NT2/D1 (cell line): ENCODE data around the gene PRKCH.

Experiments used
- DNase-seq: peaks from one replicate; pipeline ENCODE4 v3.0.0-alpha.2; 2011; ENCODE audit warnings: low read depth, low spot score
- H3K27me3 ChIP-seq: 2 replicates; pipeline ENCODE4 v1.6.0; 2011; ENCODE audit warnings: mild to moderate bottlenecking; ENCODE audit not compliant: insufficient read length, insufficient read depth
- H3K36me3 ChIP-seq: 2 replicates; pipeline ENCODE4 v1.6.1; 2011; ENCODE audit warnings: mild to moderate bottlenecking, low read length, mixed read lengths; ENCODE audit not compliant: insufficient read depth, insufficient read length
- H3K4me1 ChIP-seq: 2 replicates; pipeline ENCODE4 v1.5.1; 2011; ENCODE audit not compliant: insufficient read depth, insufficient read length
- H3K4me3 ChIP-seq: 2 replicates; pipeline ENCODE4 v1.5.1; 2011; ENCODE audit warnings: low read depth; ENCODE audit not compliant: insufficient read length
- H3K9ac ChIP-seq: 2 replicates; pipeline ENCODE4 v1.6.0; 2011; ENCODE audit warnings: low read depth; ENCODE audit not compliant: insufficient read length
- H3K9me3 ChIP-seq: 2 replicates; pipeline ENCODE4 v1.5.1; 2011; ENCODE audit warnings: mild to moderate bottlenecking, low read length; ENCODE audit not compliant: insufficient read depth
- SUZ12 ChIP-seq: IDR thresholded peaks from 2 replicates; pipeline ENCODE4 v1.6.1; 2011; ENCODE audit not compliant: insufficient read length, insufficient read depth; ENCODE audit errors: extremely low read depth
- YY1 ChIP-seq: IDR thresholded peaks from 2 replicates; pipeline ENCODE4 v1.6.1; 2011; ENCODE audit not compliant: insufficient read length, insufficient read depth
- ZNF274 ChIP-seq: IDR thresholded peaks from 2 replicates; pipeline ENCODE4 v1.6.1; 2011; ENCODE audit warnings: mild to moderate bottlenecking, low read depth, low read length

The PRKCH gene

DNA sequence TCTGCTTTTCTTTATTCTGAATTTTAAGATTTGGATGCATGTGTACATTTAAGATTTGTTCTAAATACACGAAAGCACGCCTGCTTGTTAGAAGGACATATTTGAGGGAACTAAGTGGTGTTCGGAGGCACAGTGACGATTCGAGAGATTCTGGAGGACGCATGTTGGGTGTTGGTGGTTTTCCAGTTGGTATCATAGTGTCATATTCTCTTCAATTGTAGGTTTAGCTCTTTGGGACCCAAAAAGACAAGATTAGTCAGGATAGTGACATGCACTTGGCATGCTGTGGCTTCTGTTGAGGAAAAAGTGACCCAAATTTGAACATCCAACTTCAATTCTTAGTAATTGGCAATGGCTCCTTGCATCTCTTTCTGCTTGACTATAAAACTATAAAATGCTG lies 30.1 kb downstream of the PRKCH start:
- no peak for DNase-seq
- TF ChIP-seq SUZ12 (no peak), YY1 (no peak), ZNF274 (no peak)

DNA sequence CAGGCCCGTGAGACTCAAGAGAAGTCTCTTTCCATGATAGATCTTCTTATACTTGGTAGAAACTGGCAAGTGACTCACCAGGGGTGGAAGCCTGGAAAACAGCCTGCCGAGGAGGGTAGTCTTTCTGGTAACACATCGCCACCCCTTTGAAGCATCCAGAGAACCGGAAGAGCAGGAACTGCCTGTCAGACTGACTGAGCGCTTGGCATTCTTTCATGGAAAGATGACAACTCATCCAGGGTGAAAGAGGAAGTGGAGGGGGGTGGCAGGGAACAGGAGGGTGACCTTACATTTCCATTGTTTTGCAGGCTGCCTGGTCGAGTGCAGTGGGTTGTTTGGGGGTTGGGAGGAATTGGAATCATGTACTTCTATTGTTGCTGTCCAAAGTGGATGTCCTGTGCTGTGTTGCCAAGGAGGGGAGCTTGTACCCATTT lies 34.5 kb downstream of the PRKCH start:
- DNase-seq = peak; percentile 20
- Histone ChIP-seq H3K9me3 (no peaks in the 10 kb centered on the region), H3K4me1 (no peaks in the 10 kb centered on the region), H3K36me3 (no peaks in the 10 kb centered on the region), H3K9ac (no peak overlapping the region), H3K27me3 (no peaks in the 10 kb centered on the region), H3K4me3 (no peak overlapping the region)
- no peak for TF ChIP-seq ZNF274
- no peak for TF ChIP-seq YY1
- TF ChIP-seq SUZ12 = no peak

More for the DNA sequence above, 30.1 kb downstream of the PRKCH start:
- H3K9me3 ChIP-seq = 0 out of 2 replicates have a peak, but pooled peaks cover 5% of the 10 kb centered on the region
- H3K4me1 ChIP-seq = no peaks in the 10 kb centered on the region
- H3K9ac ChIP-seq = no peak overlapping the region
- H3K36me3 ChIP-seq = no peaks in the 10 kb centered on the region
- no peak overlapping the region for H3K4me3 ChIP-seq
- no peaks in the 10 kb centered on the region for H3K27me3 ChIP-seq

DNA sequence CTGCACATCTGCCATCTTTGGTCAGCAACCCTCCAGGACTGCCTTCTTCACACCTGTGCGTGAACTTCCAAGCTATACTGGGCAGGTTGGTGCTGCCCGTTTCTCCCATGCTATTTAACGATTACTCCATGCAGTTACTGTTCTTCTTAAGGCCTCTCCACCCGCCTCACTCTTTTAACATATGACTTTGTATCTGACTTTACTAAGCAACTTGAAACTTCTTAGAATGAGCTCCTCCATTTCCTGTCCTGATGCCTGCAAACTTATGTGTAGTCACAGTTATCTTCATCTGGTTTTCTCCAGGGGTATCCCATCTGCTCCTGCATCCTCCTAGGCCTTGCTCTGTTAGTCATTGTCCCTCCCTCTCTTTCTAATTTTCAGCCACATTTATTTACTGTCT lies 35.7 kb downstream of the PRKCH start:
- TF ChIP-seq SUZ12 (no peak), ZNF274 (no peak), YY1 (no peak)
- no peaks in the 10 kb centered on the region for H3K4me1 ChIP-seq

DNA sequence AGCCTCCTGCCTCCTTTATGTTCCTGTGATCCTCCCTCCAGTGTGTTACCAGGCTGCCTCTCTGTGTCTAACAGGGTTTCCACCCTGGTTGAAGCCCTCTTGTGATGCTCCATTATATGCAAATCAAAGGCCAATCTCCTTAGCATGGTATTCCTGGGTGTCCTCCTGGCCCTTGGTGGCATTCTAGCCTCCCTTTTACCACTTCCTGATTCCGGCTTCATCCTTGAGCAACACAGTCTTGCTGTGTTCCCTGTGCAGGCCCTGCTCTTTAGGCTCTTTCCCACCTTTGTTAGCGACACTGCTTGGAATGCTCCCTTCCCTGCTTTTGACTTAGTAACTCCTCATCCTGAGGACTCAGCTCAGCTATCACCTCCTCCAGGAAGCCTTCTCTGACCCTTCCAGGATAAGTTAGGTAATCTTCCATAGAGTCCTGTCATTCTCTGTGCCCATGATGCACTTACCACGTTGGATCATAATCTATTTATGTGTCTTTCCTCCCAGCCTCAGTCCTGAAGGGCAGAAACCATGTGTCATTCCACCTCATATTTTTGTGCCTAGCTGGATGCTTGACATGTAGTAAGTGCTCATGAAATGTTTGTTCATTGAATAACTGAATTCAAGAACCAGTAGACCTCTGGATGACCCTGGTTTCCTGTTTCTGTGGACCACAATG lies 37.3 kb downstream of the PRKCH start:
- Histone ChIP-seq H3K36me3 (no peaks in the 10 kb centered on the region), H3K27me3 (no peaks in the 10 kb centered on the region), H3K4me1 (no peaks in the 10 kb centered on the region), H3K9ac (no peak overlapping the region), H3K4me3 (no peak overlapping the region), H3K9me3 (no peaks in the 10 kb centered on the region)
- DNase-seq = no peak
- TF ChIP-seq SUZ12 (no peak), ZNF274 (no peak), YY1 (no peak)

More for the DNA sequence above, 35.7 kb downstream of the PRKCH start:
- no peaks in the 10 kb centered on the region for H3K27me3 ChIP-seq
- DNase-seq = no peak
- H3K9ac ChIP-seq = no peak overlapping the region
- no peaks in the 10 kb centered on the region for H3K36me3 ChIP-seq
- H3K9me3 ChIP-seq = no peaks in the 10 kb centered on the region
- no peak overlapping the region for H3K4me3 ChIP-seq

DNA sequence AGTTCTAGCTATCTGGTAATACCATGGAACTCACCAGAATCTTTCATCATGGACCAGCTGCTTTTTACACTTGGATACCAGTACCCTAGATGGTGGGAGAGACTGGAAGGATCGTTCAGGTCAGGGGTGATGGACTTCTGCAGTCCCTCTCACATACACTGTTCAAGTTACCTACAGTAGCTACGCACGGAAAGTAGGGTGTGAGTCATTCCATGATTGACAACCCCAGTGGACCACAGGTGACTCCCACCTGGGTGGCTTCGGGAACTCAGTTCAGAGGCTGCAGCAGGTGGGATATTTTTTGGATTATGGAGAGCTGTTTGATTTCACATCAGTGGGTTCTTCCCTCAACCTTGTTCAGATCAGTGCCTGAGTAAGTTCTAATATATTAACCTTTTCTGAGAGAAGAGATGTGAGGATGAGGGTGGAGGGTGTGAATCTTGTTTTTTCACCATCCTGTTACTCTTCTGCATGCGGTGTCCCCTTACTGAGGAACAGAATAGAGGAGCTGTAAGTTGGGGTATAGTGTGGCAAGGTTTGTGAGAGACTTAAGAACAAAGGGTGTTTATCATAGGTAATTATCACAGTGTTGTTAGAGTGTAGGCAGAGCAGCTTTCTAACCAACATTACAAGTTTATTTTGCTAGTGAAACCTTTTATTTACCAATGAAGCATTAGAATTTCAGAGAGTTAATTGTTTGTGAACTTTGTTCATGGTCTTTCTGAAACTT lies 39.6 kb downstream of the PRKCH start:
- no peaks in the 10 kb centered on the region for H3K27me3 ChIP-seq
- H3K4me1 ChIP-seq = no peaks in the 10 kb centered on the region
- no peak for DNase-seq
- H3K36me3 ChIP-seq = no peaks in the 10 kb centered on the region
- H3K9ac ChIP-seq = no peak overlapping the region
- TF ChIP-seq SUZ12 (no peak), YY1 (no peak), ZNF274 (no peak)
- H3K9me3 ChIP-seq = no peaks in the 10 kb centered on the region
- H3K4me3 ChIP-seq = no peak overlapping the region

DNA sequence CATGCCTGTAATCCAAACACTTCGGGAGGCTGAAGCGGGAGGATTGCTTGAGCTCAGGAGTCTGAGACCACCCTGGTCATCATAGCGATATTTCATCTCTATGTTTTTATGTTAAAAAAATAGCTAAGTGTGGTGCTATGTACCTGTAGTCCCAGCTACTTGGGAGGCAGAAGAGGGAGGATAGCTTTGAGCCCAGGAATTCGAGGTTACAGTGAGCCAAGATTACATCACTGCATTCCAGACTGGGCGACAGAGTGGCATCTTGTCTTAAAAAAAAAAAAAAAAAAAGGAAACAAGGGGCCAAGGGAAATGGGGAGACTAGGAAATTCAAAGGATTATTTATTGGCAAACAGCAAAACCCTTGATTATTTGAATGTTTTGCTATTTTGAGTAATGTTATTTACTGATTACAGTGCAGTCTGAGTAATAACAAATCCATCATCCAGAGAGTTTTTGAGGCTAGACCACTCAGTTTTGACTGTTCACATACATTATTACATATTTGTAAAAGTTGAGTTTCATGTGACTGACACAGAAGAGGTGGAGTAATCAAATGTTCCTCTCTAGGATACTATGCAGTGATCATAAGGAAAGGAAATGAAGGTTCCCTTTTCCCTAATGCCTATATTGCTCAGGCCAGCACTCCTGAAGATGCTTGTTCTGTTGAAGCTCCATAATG lies 40.8 kb downstream of the PRKCH start:
- H3K4me3 ChIP-seq = no peak overlapping the region
- no peaks in the 10 kb centered on the region for H3K4me1 ChIP-seq
- peak; percentile 8 for DNase-seq
- H3K9ac ChIP-seq = no peak overlapping the region
- no peaks in the 10 kb centered on the region for H3K9me3 ChIP-seq
- TF ChIP-seq YY1 = no peak
- TF ChIP-seq ZNF274 = no peak
- TF ChIP-seq SUZ12 = no peak
- no peaks in the 10 kb centered on the region for H3K36me3 ChIP-seq
- no peaks in the 10 kb centered on the region for H3K27me3 ChIP-seq

DNA sequence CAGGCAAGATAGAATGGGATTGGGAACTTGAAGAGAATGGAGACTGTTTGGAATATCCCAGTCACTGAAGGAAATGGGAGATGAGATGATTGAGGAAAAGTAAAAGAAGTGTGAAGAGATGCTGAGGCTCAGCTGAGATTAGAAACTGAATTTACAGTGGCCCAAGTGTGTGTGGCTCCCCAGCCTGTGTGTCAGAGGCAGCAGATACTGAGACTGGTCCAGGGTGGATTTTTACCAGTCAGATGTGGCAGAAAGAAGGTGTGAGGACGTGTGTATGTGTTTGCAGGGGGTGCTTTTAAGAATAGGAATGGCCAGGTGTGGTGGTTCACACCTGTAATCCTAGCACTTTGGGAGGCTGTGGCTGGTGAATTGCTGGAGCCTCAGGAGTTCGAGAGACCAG lies 42.9 kb downstream of the PRKCH start:
- no peaks in the 10 kb centered on the region for H3K9me3 ChIP-seq
- no peak overlapping the region for H3K4me3 ChIP-seq
- H3K27me3 ChIP-seq = no peaks in the 10 kb centered on the region
- H3K9ac ChIP-seq = no peak overlapping the region
- H3K36me3 ChIP-seq = no peaks in the 10 kb centered on the region
- no peaks in the 10 kb centered on the region for H3K4me1 ChIP-seq
- TF ChIP-seq ZNF274 (no peak), SUZ12 (no peak), YY1 (no peak)
- no peak for DNase-seq
